ENCODE data around the gene C6orf15.
A peak's percentile ranks its signal among the peaks of the same experiment; 100 is the strongest.

The C6orf15 gene

DNA sequence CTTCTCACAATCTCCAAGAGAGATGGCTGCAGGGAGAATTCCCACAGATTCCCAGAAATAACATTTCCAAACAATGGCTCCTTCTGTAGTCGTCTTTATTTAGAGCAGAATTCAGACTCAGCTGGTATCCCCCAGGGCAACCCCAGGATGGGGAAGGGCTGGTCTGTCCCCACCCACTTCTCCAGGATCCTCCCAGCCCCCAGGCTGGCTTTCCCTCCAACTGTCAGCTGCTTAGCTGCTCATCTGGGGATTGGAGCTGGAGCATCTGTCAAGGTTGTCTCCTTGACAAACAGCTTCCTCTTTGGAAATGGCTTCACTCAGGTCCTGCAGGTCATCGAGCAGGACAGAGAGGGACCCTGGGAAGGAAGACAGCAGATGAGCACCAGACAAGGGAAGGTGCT, 30.0 kb upstream of the C6orf15 start:
- no peak for TF ChIP-seq CTCF (conservative IDR thresholded peaks at IDR 0.05; ENCODE audit: low read length)
- H3K4me3 ChIP-seq (ENCODE audit: low read length): no peak overlapping the region
- DNase-seq (ENCODE audit: low read depth): no peak

DNA sequence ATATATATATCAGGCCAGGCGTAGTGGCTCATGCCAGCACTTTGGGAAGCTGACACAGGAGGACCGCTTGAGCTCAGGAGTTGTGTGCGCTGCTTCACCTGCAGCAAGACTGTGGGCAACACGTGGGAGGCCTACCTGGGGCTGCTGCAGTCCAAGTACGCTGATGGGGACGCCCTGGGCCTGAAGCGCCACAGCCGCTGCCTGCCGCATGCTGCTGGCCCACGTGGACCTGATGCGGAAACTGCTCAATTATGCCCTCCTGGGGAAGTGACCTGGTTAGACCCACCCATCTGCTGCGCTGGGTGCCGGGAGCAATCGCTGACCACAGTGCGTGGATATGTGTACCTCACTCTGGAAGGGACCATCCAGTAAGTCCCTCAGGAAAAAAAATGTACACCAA, 28.3 kb upstream of the C6orf15 start:
- no peak overlapping the region for H3K4me3 ChIP-seq (ENCODE audit: low read length)
- DNase-seq (ENCODE audit: low read depth): no peak
- TF ChIP-seq CTCF (conservative IDR thresholded peaks at IDR 0.05; ENCODE audit: low read length): no peak

GRCh38 chr6:31139599-31139998, 27.2 kb upstream of the C6orf15 start:
- H3K4me3 ChIP-seq (ENCODE audit: low read length): no peak overlapping the region
- DNase-seq (ENCODE audit: low read depth): peak; percentile 54

GRCh38 chr6:31138982-31139381, 26.6 kb upstream of the C6orf15 start, which contains the start of gene PSORS1C2:
PSORS1C2 (minus strand) TSS chr6:31139066; CDS start chr6:31139026, 40 bp downstream.
- H3K4me3 ChIP-seq (ENCODE audit: low read length): no peak within 1 kb of the TSS
- no peak for TF ChIP-seq CTCF (conservative IDR thresholded peaks at IDR 0.05; ENCODE audit: low read length)

More at GRCh38 chr6:31139599-31139998, 27.2 kb upstream of the C6orf15 start:
- no peak for TF ChIP-seq CTCF (conservative IDR thresholded peaks at IDR 0.05; ENCODE audit: low read length)

GRCh38 chr6:31135710-31136109, 23.3 kb upstream of the C6orf15 start:
- no peak for DNase-seq (ENCODE audit: low read depth)
- no peak overlapping the region for H3K4me3 ChIP-seq (ENCODE audit: low read length)
- TF ChIP-seq CTCF (conservative IDR thresholded peaks at IDR 0.05; ENCODE audit: low read length): no peak

More at GRCh38 chr6:31138982-31139381, 26.6 kb upstream of the C6orf15 start, which contains the start of gene PSORS1C2:
- no peak for DNase-seq (ENCODE audit: low read depth)

DNA sequence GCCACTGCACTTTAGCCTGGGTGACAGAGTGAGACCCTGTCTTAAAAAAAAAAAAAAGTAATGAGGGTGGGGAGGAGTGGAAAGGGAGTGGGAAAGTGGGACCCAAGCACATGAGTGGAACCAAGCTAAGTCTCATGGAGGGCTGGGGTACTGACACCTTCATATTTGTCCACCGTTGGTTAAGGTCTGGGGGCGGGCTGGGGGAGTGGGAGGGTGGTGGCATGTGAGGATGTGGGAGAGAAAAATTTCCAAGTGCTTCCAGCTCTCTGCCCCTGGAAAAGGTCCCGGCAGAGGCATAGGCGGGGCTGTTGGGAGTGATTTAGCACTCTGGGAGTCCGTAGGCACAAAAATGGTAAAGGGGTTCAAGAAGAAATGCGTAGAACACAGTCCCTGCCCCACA, 20.4 kb upstream of the C6orf15 start:
- no peak overlapping the region for H3K4me3 ChIP-seq (ENCODE audit: low read length)
- DNase-seq (ENCODE audit: low read depth): no peak
- no peak for TF ChIP-seq CTCF (conservative IDR thresholded peaks at IDR 0.05; ENCODE audit: low read length)

DNA sequence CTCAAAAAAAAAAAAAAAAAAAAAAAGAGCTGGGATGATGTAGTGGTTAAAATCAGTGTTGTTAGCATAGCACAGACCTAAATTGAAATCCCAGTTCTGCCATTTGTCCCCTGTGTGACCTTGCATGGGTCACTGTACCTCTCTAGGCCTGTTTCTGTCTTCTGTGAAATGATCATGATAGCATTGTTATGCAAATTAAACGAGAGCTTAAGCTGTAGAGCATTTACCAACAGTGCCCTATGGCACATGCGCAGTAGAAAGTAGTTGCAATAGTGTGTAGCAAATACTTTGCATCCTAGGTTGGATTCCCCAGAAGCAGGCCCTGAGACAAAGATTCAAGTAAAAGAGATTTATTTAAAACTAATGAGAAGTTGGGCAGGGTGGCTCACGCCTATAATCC, 19.2 kb upstream of the C6orf15 start:
- H3K4me3 ChIP-seq (ENCODE audit: low read length): no peak overlapping the region
- no peak for TF ChIP-seq CTCF (conservative IDR thresholded peaks at IDR 0.05; ENCODE audit: low read length)
- DNase-seq (ENCODE audit: low read depth): no peak
